Small intestine (tissue), 16 donors: ENCODE results near the gene DBNDD2. TPM values are rescaled to one million over a fixed set of nuclear protein-coding genes. Genes with fewer than 3 reads are reported as not detected.
A peak's percentile ranks its signal among the peaks of the same experiment; 100 is the strongest.

Experiments
- DNase-seq, 2 donors: peaks; one replicate each; pipeline versions ENCODE4 v3.0.0 to v3.0.0-alpha.2; 2013
- FAIRE-seq: peaks from 2 replicates; lab custom pipeline; 2012; peaks lifted over from hg19 to GRCh38; lab: Jason Lieb, UNC
- H3K27ac ChIP-seq, 3 donors: one replicate each; pipeline ENCODE4 v1.5.1; 2013; ENCODE audit warnings: low read length in 2 of 3, mild to moderate bottlenecking in 2 of 3, control low read depth in 1 of 3, inconsistent platforms in 1 of 3, low read depth in 1 of 3, moderate library complexity in 1 of 3
- H3K27me3 ChIP-seq, 3 donors: one replicate each; pipeline ENCODE4 v1.6.1; 2013; ENCODE audit warnings: low read length in 3 of 3, inconsistent platforms in 1 of 3; ENCODE audit not compliant: control insufficient read depth in 3 of 3, insufficient read depth in 3 of 3
- H3K36me3 ChIP-seq, 3 donors: one replicate each; pipeline ENCODE4 v1.6.1; 2013; ENCODE audit warnings: low read length in 3 of 3, inconsistent platforms in 1 of 3, low read depth in 1 of 3, mild to moderate bottlenecking in 1 of 3, moderate library complexity in 1 of 3; ENCODE audit not compliant: control insufficient read depth in 3 of 3, insufficient read depth in 2 of 3
- H3K4me1 ChIP-seq, 3 donors: one replicate each; pipeline ENCODE4 v1.6.1; 2013; ENCODE audit warnings: low read length in 2 of 3, inconsistent platforms in 1 of 3, low read depth in 1 of 3, mild to moderate bottlenecking in 1 of 3, moderate library complexity in 1 of 3; ENCODE audit not compliant: control insufficient read depth in 3 of 3, insufficient read depth in 2 of 3
- H3K4me3 ChIP-seq, 3 donors: one replicate each; pipeline ENCODE4 v1.5.1; 2013; ENCODE audit warnings: low read length in 3 of 3, control low read depth in 1 of 3, inconsistent platforms in 1 of 3, low read depth in 1 of 3, mild to moderate bottlenecking in 1 of 3, moderate library complexity in 1 of 3
- H3K9me3 ChIP-seq, 2 donors: one replicate each; pipeline ENCODE4 v1.6.1; 2013; ENCODE audit warnings: low read depth in 1 of 2, low read length in 1 of 2; ENCODE audit not compliant: control insufficient read depth in 2 of 2, insufficient read depth in 1 of 2
- WGBS, 3 donors: extraction: QIAGEN DNeasy Blood & Tissue Kit; methylation state at CpG; one replicate each; pipeline ENCODE4 v1.1.7; 2013; 5-methylcytosine and 5-hydroxymethylcytosine counted together
- long read RNA-seq, 10 donors: transcript quantifications; one replicate each; lab custom pipeline, GENCODE V29; 2026
- polyA plus RNA-seq, 4 donors: library from polyadenylated mRNA; stranded (reverse) in 3 of 4; unstranded in 1 of 4; fragments of 200-250 nt in 3 of 4; fragments of 120-200 nt in 1 of 4; gene quantifications; one replicate each; pipeline versions ENCODE4 v1.2.1 to v1.2.3, GENCODE V29; 2013
- donor health status: healthy with polysubstance abuse.
- donor health status: control.
- donor health status: control.
- donor health status: Bipolar disorder and iron deficiency.
- donor health status: healthy.

The DBNDD2 gene
- 100 to 1,000 TPM in 2 of 4 donors, 10 to 100 TPM in 2; 46.1 to 114 (median 101) TPM for polyA plus RNA-seq
- long read RNA-seq, donor 1, transcript DBNDD2-208 (4 exons, 1,118 nt) = minor isoform, 10 of 36 reads
- long read RNA-seq, donor 1, transcript DBNDD2-202 (4 exons, 1,078 nt) = major isoform, 21 of 36 reads
- long read RNA-seq, donor 1, partial matches to known transcripts = 0 of 36 reads
- long read RNA-seq, donor 1, other reads (novel, unspliced or antisense) = 0 of 36 reads
- long read RNA-seq, donor 2, transcript DBNDD2-202 (4 exons, 1,078 nt) = major isoform, 10 of 15 reads
- long read RNA-seq, donor 2, partial matches to known transcripts = 0 of 15 reads
- long read RNA-seq, donor 2, other reads (novel, unspliced or antisense) = 0 of 15 reads
- long read RNA-seq, donor 3, transcript DBNDD2-202 (4 exons, 1,078 nt) = major isoform, 7 of 11 reads
- long read RNA-seq, donor 3, partial matches to known transcripts = 0 of 11 reads
- long read RNA-seq, donor 3, other reads (novel, unspliced or antisense) = 0 of 11 reads
- long read RNA-seq, donor 4 = 0 reads
- long read RNA-seq, donor 5, transcript DBNDD2-202 (4 exons, 1,078 nt) = major isoform, 6 of 7 reads
- long read RNA-seq, donor 5, partial matches to known transcripts = 0 of 7 reads
- long read RNA-seq, donor 5, other reads (novel, unspliced or antisense) = 0 of 7 reads
- long read RNA-seq, donor 6, transcript DBNDD2-202 (4 exons, 1,078 nt) = major isoform, 5 of 10 reads
- long read RNA-seq, donor 6, partial matches to known transcripts = 0 of 10 reads
- long read RNA-seq, donor 6, other reads (novel, unspliced or antisense) = 0 of 10 reads
- long read RNA-seq, donor 7, transcript DBNDD2-208 (4 exons, 1,118 nt) = minor isoform, 8 of 119 reads
- long read RNA-seq, donor 7, transcript DBNDD2-204 (4 exons, 1,537 nt) = minor isoform, 6 of 119 reads
- long read RNA-seq, donor 7, transcript DBNDD2-202 (4 exons, 1,078 nt) = major isoform, 68 of 119 reads
- long read RNA-seq, donor 7, transcript DBNDD2-203 (3 exons, 1,417 nt) = minor isoform, 8 of 119 reads
- long read RNA-seq, donor 7, partial matches to known transcripts = 26 of 119 reads
- long read RNA-seq, donor 7, other reads (novel, unspliced or antisense) = 0 of 119 reads
- long read RNA-seq, donor 8, partial matches to known transcripts = 0 of 2 reads
- long read RNA-seq, donor 8, other reads (novel, unspliced or antisense) = 0 of 2 reads
- long read RNA-seq, donor 9, partial matches to known transcripts = 0 of 4 reads
- long read RNA-seq, donor 9, other reads (novel, unspliced or antisense) = 0 of 4 reads
- long read RNA-seq, donor 10, transcript DBNDD2-202 (4 exons, 1,078 nt) = major isoform, 14 of 22 reads
- long read RNA-seq, donor 10, transcript DBNDD2-208 (4 exons, 1,118 nt) = minor isoform, 7 of 22 reads
- long read RNA-seq, donor 10, partial matches to known transcripts = 0 of 22 reads
- long read RNA-seq, donor 10, other reads (novel, unspliced or antisense) = 0 of 22 reads

GRCh38 chr20:45407783-45408645 is at the start of gene DBNDD2:
Gene DBNDD2, plus strand, starts transcription at chr20:45408289. Its CDS starts 179 bp downstream, at chr20:45408468.
- FAIRE-seq = no peak
- H3K9me3 ChIP-seq = no peaks in the 10 kb centered on the region
- H3K27ac ChIP-seq = peak within 1 kb of the TSS; percentile 39 to 94 (median 68)
- no peak for DNase-seq
- peak within 1 kb of the TSS; percentile 76 to 86 (median 79) for H3K4me3 ChIP-seq
- WGBS, 3 donors = 59 to 78% (median 64%) methylated on average over 21 of the region's 21 CpGs
- peaks cover 0 to 2% (median 0%) of the 10 kb centered on the region in 3 donors for H3K27me3 ChIP-seq
- peaks cover 2 to 13% (median 7%) of the 10 kb centered on the region in 3 donors for H3K4me1 ChIP-seq
- H3K36me3 ChIP-seq = peaks cover 0 to 11% (median 2%) of the 10 kb centered on the region in 3 donors

- Histone ChIP-seq H3K36me3 (no peaks in the 10 kb centered on the region), H3K27ac (peak overlapping the region in 1 of 3 donors; percentile 76), H3K4me1 (peaks cover 6 to 44% (median 13%) of the 10 kb centered on the region in 3 donors), H3K27me3 (no peaks in the 10 kb centered on the region), H3K4me3 (no peak overlapping the region), H3K9me3 (no peaks in the 10 kb centered on the region)
- WGBS, 3 donors = 74 to 76% (median 75%) methylated on average over 7 of the region's 7 CpGs
- DNase-seq (no peak), FAIRE-seq (no peak)
These were observed 49.1 kb upstream of the DBNDD2 start for GRCh38 chr20:45359069-45359405.

GRCh38 chr20:45359406-45360148 is 48.5 kb upstream of the DBNDD2 start:
- H3K4me1 ChIP-seq = peaks cover 6 to 46% (median 13%) of the 10 kb centered on the region in 3 donors
- peak in 1 of 2 donors; percentile 68 for DNase-seq
- WGBS, 3 donors = 21 to 46% (median 39%) methylated on average over 9 of the region's 9 CpGs
- H3K36me3 ChIP-seq = no peaks in the 10 kb centered on the region
- FAIRE-seq = no peak
- H3K27ac ChIP-seq = peak overlapping the region in 2 of 3 donors; percentile 7 to 55
- H3K4me3 ChIP-seq = no peak overlapping the region
- H3K27me3 ChIP-seq = no peaks in the 10 kb centered on the region
- no peaks in the 10 kb centered on the region for H3K9me3 ChIP-seq

- no peak overlapping the region for H3K4me3 ChIP-seq
- H3K4me1 ChIP-seq = peaks cover 5 to 43% (median 11%) of the 10 kb centered on the region in 3 donors
- no peak for FAIRE-seq
- H3K27ac ChIP-seq = no peak overlapping the region
- peaks cover 0 to 10% (median 6%) of the 10 kb centered on the region in 3 donors for H3K36me3 ChIP-seq
- WGBS, 3 donors = 66 to 74% (median 68%) methylated on average over 6 of the region's 6 CpGs
- no peaks in the 10 kb centered on the region for H3K9me3 ChIP-seq
- no peaks in the 10 kb centered on the region for H3K27me3 ChIP-seq
- DNase-seq = no peak
These were observed 46.3 kb upstream of the DBNDD2 start for GRCh38 chr20:45361793-45362192.

- peak; percentile 99 for DNase-seq
- no peaks in the 10 kb centered on the region for H3K27me3 ChIP-seq
- peaks cover 4 to 22% (median 12%) of the 10 kb centered on the region in 3 donors for H3K36me3 ChIP-seq
- peak within 1 kb of the TSS; percentile 98 to 99 (median 99) for H3K27ac ChIP-seq
- peak within 1 kb of the TSS; percentile 81 to 91 (median 85) for H3K4me3 ChIP-seq
- FAIRE-seq = no peak
- 0 to 1% (median 0%) methylated on average over 53 to 55 of the region's 55 CpGs for WGBS, 3 donors
- peaks cover 2 to 40% (median 8%) of the 10 kb centered on the region in 3 donors for H3K4me1 ChIP-seq
- H3K9me3 ChIP-seq = no peaks in the 10 kb centered on the region
These were observed 45.1 kb upstream of the DBNDD2 start, which contains the start of gene SYS1 for GRCh38 chr20:45362804-45363610. Gene SYS1, plus strand, starts transcription at chr20:45363156. Its CDS starts 376 bp downstream, at chr20:45363532.

DNA sequence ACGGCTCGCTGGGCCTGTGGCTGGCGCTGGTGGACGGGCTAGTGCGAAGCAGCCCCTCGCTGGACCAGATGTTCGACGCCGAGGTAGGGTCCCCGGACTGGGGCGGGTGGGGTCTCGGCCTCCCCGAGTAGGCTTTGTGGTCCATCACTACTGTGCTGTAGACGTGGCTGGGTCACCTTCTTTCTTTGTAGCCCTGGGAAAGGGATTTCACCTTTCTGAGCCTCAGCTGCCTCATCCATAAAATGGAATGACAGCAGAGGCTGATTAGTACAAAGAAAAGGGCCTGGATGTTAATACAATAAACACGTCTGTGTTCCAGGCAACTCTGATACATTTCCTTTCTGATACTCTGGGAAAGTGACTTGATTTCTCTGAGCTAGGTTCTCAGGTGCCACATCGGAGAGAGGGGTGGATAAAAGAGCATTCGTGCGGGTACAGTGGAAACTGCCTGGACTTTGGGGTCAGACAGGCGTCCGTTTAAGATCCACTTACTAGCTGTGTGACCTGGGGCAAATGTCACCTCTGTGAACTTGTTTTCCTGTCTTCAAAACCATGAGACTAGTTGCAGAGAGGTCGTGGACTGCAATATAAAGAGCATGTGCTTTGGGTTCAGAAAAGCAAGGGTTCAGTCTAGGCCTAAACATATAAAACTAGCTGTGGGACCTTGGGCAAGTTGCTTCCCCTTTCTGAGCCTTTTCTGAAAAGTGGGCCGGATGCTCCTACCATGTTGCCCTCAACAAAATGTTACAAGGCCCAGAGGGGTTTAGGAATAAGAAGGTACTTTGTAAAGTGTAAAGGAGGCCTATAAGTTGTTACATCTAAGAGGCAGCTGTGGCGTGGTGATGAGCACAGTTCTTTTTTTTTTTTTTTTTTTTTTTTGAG is 44.2 kb upstream of the DBNDD2 start:
- Histone ChIP-seq H3K4me1 (peaks cover 2 to 32% (median 7%) of the 10 kb centered on the region in 3 donors), H3K36me3 (peaks cover 4 to 27% (median 13%) of the 10 kb centered on the region in 3 donors), H3K27me3 (no peaks in the 10 kb centered on the region), H3K27ac (peak overlapping the region in 2 of 3 donors; percentile 99), H3K9me3 (no peaks in the 10 kb centered on the region), H3K4me3 (peak overlapping the region; percentile 81 to 91 (median 85))
- no peak for DNase-seq
- no peak for FAIRE-seq
- 17 to 20% (median 19%) methylated on average over 19 to 23 of the region's 23 CpGs for WGBS, 3 donors
